GM21619 (cell line): ENCODE results near the gene TM4SF20.
"Not testable (repeated sequence)": the region's sequence is repeated elsewhere in the genome, so short reads cannot be mapped to it uniquely, and the experiment has no call there.

Experiments
- ATAC-seq: cut with Tn5 transposase; IDR thresholded peaks from one replicate; pipeline ENCODE4 v1.9.1; 2021; ENCODE audit not compliant: unreplicated experiment

The TM4SF20 gene

GRCh38 chr2:227368574-227368973 is 10.5 kb downstream of the TM4SF20 start:
- ATAC-seq = no peak

- ATAC-seq = no peak
Observed at GRCh38 chr2:227367427-227367795, 11.7 kb downstream of the TM4SF20 start.

GRCh38 chr2:227366769-227367426 is 12.2 kb downstream of the TM4SF20 start:
- no peak for ATAC-seq

GRCh38 chr2:227365833-227366232 is 13.3 kb downstream of the TM4SF20 start:
- no peak for ATAC-seq

GRCh38 chr2:227364585-227365263 is 14.4 kb downstream of the TM4SF20 start:
- ATAC-seq = not testable (repeated sequence)

- ATAC-seq = no peak
Observed at GRCh38 chr2:227363756-227364155, 15.3 kb downstream of the TM4SF20 start.

GRCh38 chr2:227360351-227360750 is 18.8 kb downstream of the TM4SF20 start:
- ATAC-seq = no peak

- ATAC-seq = peak; percentile 80
Observed at GRCh38 chr2:227351639-227352038, 27.5 kb downstream of the TM4SF20 start.

- ATAC-seq = no peak
Observed at GRCh38 chr2:227349989-227350612, 29.0 kb downstream of the TM4SF20 start.

- no peak for ATAC-seq
Observed at GRCh38 chr2:227348324-227348723, 30.8 kb downstream of the TM4SF20 start.

GRCh38 chr2:227347117-227347516 is 32.0 kb downstream of the TM4SF20 start:
- ATAC-seq = no peak

- ATAC-seq = no peak
Observed at GRCh38 chr2:227344231-227344630, 34.9 kb downstream of the TM4SF20 start.

- ATAC-seq = no peak
Observed at GRCh38 chr2:227341553-227341952, 37.6 kb downstream of the TM4SF20 start.

GRCh38 chr2:227340106-227340505 is 39.0 kb downstream of the TM4SF20 start:
- no peak for ATAC-seq

- no peak for ATAC-seq
Observed at GRCh38 chr2:227339098-227339599, 40.0 kb downstream of the TM4SF20 start.

- ATAC-seq = no peak
Observed at GRCh38 chr2:227337442-227337841, 41.7 kb downstream of the TM4SF20 start.

- ATAC-seq = no peak
Observed at GRCh38 chr2:227335713-227336112, 43.4 kb downstream of the TM4SF20 start.

GRCh38 chr2:227326783-227327182 is 52.3 kb downstream of the TM4SF20 start:
- no peak for ATAC-seq

- peak; percentile 7 for ATAC-seq
Observed at GRCh38 chr2:227325839-227326195, 53.3 kb downstream of the TM4SF20 start.

- ATAC-seq = peak; percentile 97
Observed at GRCh38 chr2:227324995-227325838, 53.9 kb downstream of the TM4SF20 start, which contains the start of gene MFF. Gene MFF, plus strand, starts transcription at chr2:227325251. Its CDS starts 5,415 bp downstream, at chr2:227330666.

GRCh38 chr2:227324642-227324994 is 54.5 kb downstream of the TM4SF20 start:
- no peak for ATAC-seq
